Mesodermal cell (in vitro differentiated cells): ENCODE measurements around the gene LOXL3.
A peak's percentile ranks its signal among the peaks of the same experiment; 100 is the strongest.

ENCODE experiments used
- H3K27ac ChIP-seq: 2 replicates; pipeline ENCODE4 v1.7.0; 2013; ENCODE audit warnings: mild to moderate bottlenecking, low read depth, low read length, moderate library complexity; ENCODE audit not compliant: severe bottlenecking
- H3K36me3 ChIP-seq: 2 replicates; pipeline ENCODE4 v1.7.1; 2013; ENCODE audit warnings: mild to moderate bottlenecking, low read length, moderate library complexity; ENCODE audit not compliant: control insufficient read depth, insufficient read depth
- H3K4me1 ChIP-seq: one replicate; pipeline ENCODE4 v1.7.1; 2013; ENCODE audit warnings: mild to moderate bottlenecking, low read length; ENCODE audit not compliant: insufficient read depth, control insufficient read depth, poor library complexity, severe bottlenecking
- H3K4me3 ChIP-seq: 2 replicates; pipeline ENCODE4 v1.7.0; 2013; ENCODE audit warnings: low read length, control low read depth, mild to moderate bottlenecking; ENCODE audit not compliant: insufficient read depth, poor library complexity, severe bottlenecking; ENCODE audit errors: extremely low read depth
- H3K9me3 ChIP-seq: 2 replicates; pipeline ENCODE4 v1.7.1; 2013; ENCODE audit warnings: mild to moderate bottlenecking, low read length, moderate library complexity; ENCODE audit not compliant: control insufficient read depth
- WGBS, 2 experiments: methylation state at CpG; one replicate each; pipeline ENCODE4 v1.1.5; 2013; ENCODE audit warnings: missing lambda C conversion rate in 2 of 2; ENCODE audit not compliant: insufficient coverage in 2 of 2; 5-methylcytosine and 5-hydroxymethylcytosine counted together

Gene LOXL3

DNA sequence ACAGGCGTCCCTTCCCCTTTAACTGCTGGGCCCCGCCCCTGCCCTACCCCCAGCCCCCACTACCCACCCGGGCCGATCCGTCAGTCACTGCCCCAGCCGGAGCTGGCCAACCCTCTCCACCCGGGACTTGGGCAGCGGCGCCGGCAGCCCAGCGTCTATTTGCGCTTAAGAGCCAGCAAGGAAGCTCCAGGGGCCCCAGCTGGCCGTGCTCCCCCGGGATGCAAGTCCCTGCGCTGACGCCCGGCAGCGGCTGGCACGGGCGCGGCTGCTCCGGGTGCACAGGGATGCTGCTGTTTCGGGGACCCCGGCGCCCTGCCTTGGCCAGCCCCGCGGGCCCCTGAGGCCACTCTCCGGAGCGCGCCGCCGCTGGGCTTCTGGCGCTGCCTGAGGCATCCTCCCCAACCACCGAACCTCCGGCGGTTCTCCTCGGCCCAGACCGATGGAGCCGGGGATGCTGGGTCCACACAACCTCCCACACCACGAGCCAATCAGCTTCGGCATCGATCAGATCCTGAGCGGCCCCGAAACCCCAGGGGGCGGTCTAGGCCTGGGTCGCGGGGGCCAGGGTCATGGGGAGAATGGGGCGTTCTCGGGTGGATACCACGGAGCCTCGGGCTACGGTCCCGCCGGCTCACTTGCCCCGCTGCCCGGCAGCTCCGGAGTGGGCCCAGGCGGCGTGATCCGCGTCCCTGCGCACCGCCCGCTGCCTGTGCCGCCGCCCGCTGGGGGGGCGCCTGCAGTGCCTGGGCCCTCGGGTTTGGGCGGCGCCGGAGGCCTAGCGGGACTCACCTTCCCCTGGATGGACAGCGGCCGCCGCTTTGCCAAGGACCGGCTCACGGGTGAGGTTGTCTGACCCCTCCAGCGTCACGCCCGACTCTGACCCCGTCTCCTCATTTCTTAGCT, 39.1 kb downstream of the LOXL3 start, which contains the start of gene TLX2:
TLX2 (plus strand) TSS at position 83 of the 903 bp plus-strand sequence; CDS start at position 440, 357 bp downstream.
- WGBS, 2 experiments: 2 to 3% methylated on average over 50 to 53 of the region's 82 CpGs
- H3K27ac ChIP-seq: no peak within 1 kb of the TSS
- peak within 1 kb of the TSS; percentile 22 for H3K4me3 ChIP-seq
- H3K4me1 ChIP-seq: peaks cover 10% of the 10 kb centered on the region
- no peaks in the 10 kb centered on the region for H3K36me3 ChIP-seq
- H3K9me3 ChIP-seq: no peaks in the 10 kb centered on the region

DNA sequence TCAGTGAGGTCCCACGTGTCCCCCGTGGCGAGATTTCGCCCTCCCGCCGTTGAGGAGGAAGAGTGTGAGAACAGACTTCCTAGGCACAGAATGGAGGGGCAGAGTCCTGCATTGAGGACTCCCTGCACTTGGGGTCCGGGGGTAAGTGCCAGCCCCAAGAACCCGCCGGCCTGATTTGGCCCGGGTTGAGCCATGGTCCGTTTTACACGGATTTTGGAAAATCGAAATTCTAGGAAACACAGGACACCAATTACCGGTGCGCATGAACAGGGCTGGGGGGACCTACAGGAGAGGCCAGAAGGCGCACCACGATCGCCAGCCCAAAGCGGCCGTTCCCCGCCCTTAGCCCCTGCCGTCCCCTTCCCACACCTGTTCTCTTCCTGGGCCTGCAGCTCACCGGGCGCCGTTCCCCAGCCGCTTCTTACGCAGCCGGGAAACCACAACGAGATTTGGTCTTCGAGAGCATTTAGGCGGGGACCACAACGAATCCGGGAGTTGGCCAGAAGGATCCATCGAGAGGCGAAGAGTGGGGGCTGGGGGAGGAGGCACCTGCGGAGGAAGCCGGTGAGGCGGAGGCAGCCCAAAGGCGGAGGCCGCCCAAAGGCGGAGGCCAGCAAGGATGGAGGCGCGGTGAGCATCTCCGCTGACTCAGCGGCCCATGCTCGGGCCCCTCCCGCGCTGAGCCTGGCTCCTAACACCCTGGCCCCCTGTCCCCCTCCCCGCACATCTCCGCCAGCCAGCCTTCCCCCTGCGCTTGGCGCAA, 40.0 kb downstream of the LOXL3 start:
- Histone ChIP-seq H3K4me1 (peaks cover 10% of the 10 kb centered on the region), H3K4me3 (peak overlapping the region; percentile 22), H3K36me3 (no peaks in the 10 kb centered on the region), H3K9me3 (no peaks in the 10 kb centered on the region), H3K27ac (no peak overlapping the region)
- 2% methylated on average over 48 to 49 of the region's 52 CpGs for WGBS, 2 experiments

GRCh38 chr2:74512744-74513604, 40.8 kb downstream of the LOXL3 start:
- Histone ChIP-seq H3K9me3 (no peaks in the 10 kb centered on the region), H3K36me3 (no peaks in the 10 kb centered on the region), H3K27ac (no peak overlapping the region), H3K4me1 (peaks cover 14% of the 10 kb centered on the region), H3K4me3 (no peak overlapping the region)
- WGBS, 2 experiments: 3 to 7% methylated on average over 26 to 33 of the region's 36 CpGs

- Histone ChIP-seq H3K4me1 (peaks cover 19% of the 10 kb centered on the region), H3K27ac (no peak overlapping the region), H3K4me3 (no peak overlapping the region), H3K9me3 (no peaks in the 10 kb centered on the region), H3K36me3 (no peaks in the 10 kb centered on the region)
- WGBS, 2 experiments: 68 to 80% methylated on average over 7 to 10 of the region's 11 CpGs
These were observed 42.4 kb downstream of the LOXL3 start for GRCh38 chr2:74511104-74511989.

GRCh38 chr2:74510272-74510671, 43.5 kb downstream of the LOXL3 start:
- 86 to 87% methylated on average over 2 to 3 of the region's 4 CpGs for WGBS, 2 experiments
- Histone ChIP-seq H3K36me3 (peaks cover 10% of the 10 kb centered on the region), H3K4me3 (no peak overlapping the region), H3K4me1 (peaks cover 19% of the 10 kb centered on the region), H3K27ac (no peak overlapping the region), H3K9me3 (no peaks in the 10 kb centered on the region)

DNA sequence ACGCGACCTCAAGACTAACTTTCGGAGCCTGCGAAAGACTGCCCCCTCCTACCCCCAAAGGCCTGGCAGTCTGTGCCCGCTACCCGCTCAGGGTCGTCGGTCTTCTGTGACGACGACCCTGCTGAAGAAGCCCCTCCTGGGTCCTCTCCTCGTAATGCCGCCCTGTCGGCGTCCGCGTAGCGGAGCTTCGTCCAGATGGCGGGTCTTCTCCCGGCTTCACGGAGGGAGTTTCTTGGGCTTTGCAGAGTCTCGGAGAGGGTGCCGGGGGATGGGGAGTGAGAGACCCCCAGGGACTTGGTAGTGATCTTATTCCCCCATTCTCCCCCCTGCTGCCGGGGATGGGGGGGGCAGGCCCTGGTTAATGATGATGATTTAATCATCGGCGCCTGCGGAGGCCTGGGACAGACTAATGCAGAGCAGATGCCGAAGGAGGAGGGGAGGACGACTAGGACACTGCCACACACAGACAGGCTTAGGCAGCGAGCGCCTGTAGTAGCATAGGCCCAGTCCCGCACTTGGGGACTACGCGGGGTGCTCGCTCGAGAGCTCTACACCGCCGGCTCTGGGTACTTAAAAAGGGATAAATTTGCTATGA, 45.7 kb downstream of the LOXL3 start:
- peaks cover 20% of the 10 kb centered on the region for H3K36me3 ChIP-seq
- 6 to 11% methylated on average over 23 to 34 of the region's 38 CpGs for WGBS, 2 experiments
- peaks cover 13% of the 10 kb centered on the region for H3K4me1 ChIP-seq
- H3K9me3 ChIP-seq: no peaks in the 10 kb centered on the region
- peak overlapping the region; percentile 53 for H3K27ac ChIP-seq
- H3K4me3 ChIP-seq: peak overlapping the region; percentile 70

DNA sequence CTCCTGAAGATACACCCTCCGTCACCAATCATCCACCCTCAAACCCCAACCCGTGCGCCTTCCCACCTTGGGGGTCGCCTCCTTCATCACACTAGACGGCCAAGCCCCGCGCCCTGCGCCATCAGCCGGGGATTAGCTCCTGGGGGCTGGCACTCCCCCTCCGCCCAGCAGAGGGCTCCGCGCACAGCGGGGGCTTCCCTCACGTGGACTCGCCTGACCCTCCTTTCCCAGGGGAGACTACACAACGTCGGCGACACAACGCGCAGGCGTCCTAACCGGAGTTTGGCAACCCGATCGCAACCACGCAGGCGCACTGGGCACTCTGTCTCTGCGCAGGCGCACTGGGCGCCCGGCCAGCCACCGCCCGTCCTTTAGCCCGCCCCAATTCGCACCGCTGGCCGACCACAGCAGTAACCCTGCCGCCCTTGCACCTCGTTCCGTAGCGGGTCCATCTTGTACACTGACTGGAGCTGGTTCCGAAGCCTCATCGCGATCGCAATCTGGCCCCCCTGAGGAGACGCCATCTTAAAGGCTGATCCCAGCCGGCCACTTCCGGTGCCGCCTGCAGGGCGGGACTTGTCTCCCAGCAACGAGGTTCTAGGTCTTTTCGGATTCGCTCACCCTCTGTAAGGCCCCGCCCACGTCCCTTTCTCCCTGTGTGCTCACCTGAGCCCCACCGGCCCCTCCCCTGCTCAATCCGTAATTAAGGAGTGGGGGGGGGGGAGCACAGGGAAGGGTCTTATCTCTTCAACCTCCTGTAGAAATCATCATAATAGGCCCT, 46.4 kb downstream of the LOXL3 start, which contains the start of gene PCGF1:
PCGF1 (minus strand) TSS at position 551 of the 781 bp plus-strand sequence; CDS start at position 524, 27 bp downstream.
- peaks cover 13% of the 10 kb centered on the region for H3K4me1 ChIP-seq
- H3K27ac ChIP-seq: peak within 1 kb of the TSS; percentile 95
- H3K36me3 ChIP-seq: peaks cover 20% of the 10 kb centered on the region
- H3K4me3 ChIP-seq: peak within 1 kb of the TSS; percentile 70
- WGBS, 2 experiments: 0 to 1% methylated on average over 42 to 44 of the region's 56 CpGs
- no peaks in the 10 kb centered on the region for H3K9me3 ChIP-seq

DNA sequence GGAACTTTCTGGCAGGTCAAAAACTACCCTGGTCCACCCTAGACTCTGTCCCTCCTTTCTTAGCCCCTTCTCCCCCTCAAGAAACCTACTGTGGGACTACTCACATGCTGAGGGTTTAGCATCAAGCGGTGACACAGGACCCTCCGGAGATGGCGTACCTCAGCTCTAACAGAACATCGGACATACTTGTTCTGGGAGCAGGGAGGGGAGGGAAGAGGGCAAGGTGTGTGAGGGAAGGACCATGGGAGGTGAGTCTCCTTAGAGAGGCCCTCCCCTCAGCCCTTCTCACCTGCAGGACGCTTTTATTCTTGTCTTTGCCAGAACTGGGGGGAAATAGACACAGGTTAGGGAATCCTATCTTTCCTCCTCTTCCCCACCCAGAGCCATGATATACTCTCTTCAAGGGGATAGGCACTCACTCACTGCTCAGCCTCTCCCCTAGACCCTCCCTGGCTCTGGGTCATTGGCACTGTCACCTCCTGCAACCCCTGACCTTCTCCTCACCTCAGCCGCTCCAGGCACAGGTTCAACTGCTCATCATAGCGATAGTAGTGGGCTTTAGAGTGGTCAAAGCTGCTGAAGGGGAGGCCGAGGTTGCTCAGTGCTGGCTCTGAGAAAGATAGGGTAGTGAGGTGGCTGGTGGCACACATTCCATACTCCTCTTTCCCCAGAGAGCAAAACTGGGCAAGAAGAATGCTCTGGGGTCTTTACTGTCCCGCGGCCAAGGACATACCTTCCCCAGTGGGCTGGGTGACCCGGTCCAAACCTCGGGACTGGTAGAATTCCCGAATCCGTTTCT, 48.1 kb downstream of the LOXL3 start:
- 95 to 100% methylated on average over 6 to 9 of the region's 14 CpGs for WGBS, 2 experiments
- H3K9me3 ChIP-seq: no peaks in the 10 kb centered on the region

More for the DNA sequence above, 48.1 kb downstream of the LOXL3 start:
- Histone ChIP-seq H3K27ac (no peak overlapping the region), H3K4me3 (no peak overlapping the region), H3K36me3 (peaks cover 20% of the 10 kb centered on the region), H3K4me1 (peaks cover 18% of the 10 kb centered on the region)
